ENCODE data around the gene DPP6. TPM values are rescaled to one million over a fixed set of nuclear protein-coding genes. Genes with fewer than 3 reads are reported as not detected.

Gene DPP6
- total RNA-seq, 1 donor from 2014 or later: not detected

DNA sequence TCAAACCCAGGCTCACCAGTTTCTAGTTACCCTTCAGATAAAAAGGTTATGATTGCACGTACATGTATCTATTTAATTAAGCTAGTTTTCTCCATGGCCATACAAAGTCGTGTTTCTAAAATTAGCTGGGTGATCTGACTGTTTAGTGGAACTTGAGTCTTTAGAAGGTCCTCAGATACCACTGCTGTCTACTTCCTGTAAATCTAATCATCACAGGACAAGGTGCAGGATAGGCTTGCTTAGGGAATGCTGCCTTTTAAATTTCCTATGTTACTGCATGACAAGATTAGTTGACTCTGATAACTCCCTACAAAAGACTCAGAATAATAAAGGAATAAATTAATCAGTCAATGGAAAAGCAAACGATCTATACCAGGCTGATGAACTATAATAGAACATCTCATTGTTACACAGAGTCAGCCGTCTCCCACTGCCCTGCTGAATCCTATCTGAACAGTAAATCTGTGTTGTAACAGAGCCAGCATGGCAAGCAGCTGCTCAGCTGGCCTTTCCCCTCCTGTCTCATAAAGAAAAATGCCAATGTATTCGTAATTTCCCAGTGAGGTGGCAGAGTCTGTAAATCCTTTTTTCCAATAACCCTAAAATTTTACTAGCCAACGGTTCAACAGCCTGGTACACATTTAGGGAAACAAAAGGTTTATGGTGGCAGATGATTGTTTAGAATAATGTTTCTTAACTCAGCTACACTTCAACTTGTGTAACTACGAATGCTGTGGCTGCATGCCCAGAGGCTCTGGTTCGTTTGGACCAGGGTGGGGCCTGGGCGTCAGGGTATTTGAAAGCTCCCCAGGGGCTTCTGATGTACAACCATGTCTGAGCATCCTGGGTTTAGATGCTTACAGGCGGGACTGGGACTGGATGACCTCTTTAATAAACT lies 632.7 kb downstream of the DPP6 start:
- Mint-ChIP-seq H3K9me3 (ENCODE audit: unreplicated experiment) (peaks cover 10% of the 10 kb centered on the region), H3K36me3 (ENCODE audit: unreplicated experiment) (peaks cover 7% of the 10 kb centered on the region), H3K4me3 (ENCODE audit: unreplicated experiment) (no peak overlapping the region), H3K27ac (ENCODE audit: unreplicated experiment) (no peak overlapping the region), H3K27me3 (ENCODE audit: unreplicated experiment) (peaks cover 5% of the 10 kb centered on the region), H3K4me1 (ENCODE audit: low read depth, unreplicated experiment) (no peaks in the 10 kb centered on the region)
- TF ChIP-seq, protein P1, sequence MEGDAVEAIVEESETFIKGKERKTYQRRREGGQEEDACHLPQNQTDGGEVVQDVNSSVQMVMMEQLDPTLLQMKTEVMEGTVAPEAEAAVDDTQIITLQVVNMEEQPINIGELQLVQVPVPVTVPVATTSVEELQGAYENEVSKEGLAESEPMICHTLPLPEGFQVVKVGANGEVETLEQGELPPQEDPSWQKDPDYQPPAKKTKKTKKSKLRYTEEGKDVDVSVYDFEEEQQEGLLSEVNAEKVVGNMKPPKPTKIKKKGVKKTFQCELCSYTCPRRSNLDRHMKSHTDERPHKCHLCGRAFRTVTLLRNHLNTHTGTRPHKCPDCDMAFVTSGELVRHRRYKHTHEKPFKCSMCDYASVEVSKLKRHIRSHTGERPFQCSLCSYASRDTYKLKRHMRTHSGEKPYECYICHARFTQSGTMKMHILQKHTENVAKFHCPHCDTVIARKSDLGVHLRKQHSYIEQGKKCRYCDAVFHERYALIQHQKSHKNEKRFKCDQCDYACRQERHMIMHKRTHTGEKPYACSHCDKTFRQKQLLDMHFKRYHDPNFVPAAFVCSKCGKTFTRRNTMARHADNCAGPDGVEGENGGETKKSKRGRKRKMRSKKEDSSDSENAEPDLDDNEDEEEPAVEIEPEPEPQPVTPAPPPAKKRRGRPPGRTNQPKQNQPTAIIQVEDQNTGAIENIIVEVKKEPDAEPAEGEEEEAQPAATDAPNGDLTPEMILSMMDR (IDR thresholded peaks at IDR 0.05; ENCODE audit: partially characterized antibody, unreplicated experiment): no peak
- no peak for DNase-seq

DNA sequence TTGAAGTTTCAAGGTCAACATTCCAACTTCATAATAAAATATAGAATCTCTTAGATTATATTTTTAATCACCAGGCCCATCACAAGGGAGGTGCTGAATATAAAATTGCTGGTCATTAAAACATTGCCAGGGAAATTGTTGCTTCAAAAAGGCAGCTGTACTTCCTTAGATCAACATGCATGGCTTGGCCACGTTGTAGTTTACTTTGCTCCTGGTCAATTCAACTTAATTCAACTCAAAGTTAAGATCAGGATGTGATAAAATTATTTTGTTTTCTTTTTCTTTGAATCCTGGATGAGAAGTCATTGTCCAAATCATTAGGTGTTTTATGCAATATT lies 633.3 kb downstream of the DPP6 start:
- peaks cover 10% of the 10 kb centered on the region for H3K9me3 Mint-ChIP-seq (ENCODE audit: unreplicated experiment)
- no peaks in the 10 kb centered on the region for H3K4me1 Mint-ChIP-seq (ENCODE audit: low read depth, unreplicated experiment)
- DNase-seq: no peak
- no peak overlapping the region for H3K27ac Mint-ChIP-seq (ENCODE audit: unreplicated experiment)
- no peak overlapping the region for H3K4me3 Mint-ChIP-seq (ENCODE audit: unreplicated experiment)
- peaks cover 7% of the 10 kb centered on the region for H3K36me3 Mint-ChIP-seq (ENCODE audit: unreplicated experiment)
- H3K27me3 Mint-ChIP-seq (ENCODE audit: unreplicated experiment): peaks cover 5% of the 10 kb centered on the region
- TF ChIP-seq, protein P1 (IDR thresholded peaks at IDR 0.05; ENCODE audit: partially characterized antibody, unreplicated experiment): no peak

DNA sequence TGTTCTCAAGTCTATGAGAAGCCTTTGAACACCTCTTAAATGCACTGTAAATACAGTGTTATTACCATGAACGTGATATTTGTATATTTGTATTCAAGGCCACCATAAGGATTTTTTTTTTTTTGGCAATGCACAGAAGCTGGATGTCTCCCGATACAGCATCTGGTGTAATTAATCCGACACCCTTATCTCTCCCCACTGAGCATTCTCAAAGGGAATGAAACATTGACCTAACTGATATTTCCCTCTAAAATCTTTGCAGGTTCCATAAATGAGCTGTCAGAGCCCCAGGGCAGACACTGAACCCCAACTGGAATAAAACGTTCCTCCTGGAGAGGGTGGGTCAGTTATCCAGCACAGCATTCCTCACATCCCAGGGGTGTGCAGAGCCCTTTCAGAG lies 634.1 kb downstream of the DPP6 start:
- DNase-seq: no peak
- H3K4me3 Mint-ChIP-seq (ENCODE audit: unreplicated experiment): no peak overlapping the region
- peaks cover 10% of the 10 kb centered on the region for H3K9me3 Mint-ChIP-seq (ENCODE audit: unreplicated experiment)
- H3K27ac Mint-ChIP-seq (ENCODE audit: unreplicated experiment): no peak overlapping the region
- H3K36me3 Mint-ChIP-seq (ENCODE audit: unreplicated experiment): peaks cover 7% of the 10 kb centered on the region
- H3K4me1 Mint-ChIP-seq (ENCODE audit: low read depth, unreplicated experiment): no peaks in the 10 kb centered on the region
- H3K27me3 Mint-ChIP-seq (ENCODE audit: unreplicated experiment): peaks cover 5% of the 10 kb centered on the region
- TF ChIP-seq, protein P1 (IDR thresholded peaks at IDR 0.05; ENCODE audit: partially characterized antibody, unreplicated experiment): no peak

DNA sequence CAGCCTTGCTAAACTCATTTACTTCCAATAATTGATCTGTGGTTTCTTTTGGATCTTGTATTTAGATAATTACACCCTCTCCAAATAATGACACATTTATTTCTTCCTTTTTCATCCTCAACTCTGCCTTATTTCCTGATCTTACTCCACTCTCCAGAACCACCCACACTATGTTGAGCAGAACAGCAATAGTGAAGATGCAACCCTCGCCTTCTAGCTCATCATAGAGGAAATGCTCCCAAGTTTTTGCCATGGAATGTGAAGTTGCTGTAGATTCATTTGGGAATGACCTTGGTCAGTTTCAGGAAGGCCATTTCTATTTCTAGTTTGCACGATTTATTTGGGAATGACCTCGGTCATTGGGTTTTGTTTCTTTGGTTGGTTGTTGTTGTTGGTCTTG lies 636.8 kb downstream of the DPP6 start:
- Mint-ChIP-seq H3K9me3 (ENCODE audit: unreplicated experiment) (peaks cover 6% of the 10 kb centered on the region), H3K36me3 (ENCODE audit: unreplicated experiment) (no peaks in the 10 kb centered on the region), H3K27me3 (ENCODE audit: unreplicated experiment) (peaks cover 2% of the 10 kb centered on the region), H3K27ac (ENCODE audit: unreplicated experiment) (no peak overlapping the region), H3K4me3 (ENCODE audit: unreplicated experiment) (no peak overlapping the region), H3K4me1 (ENCODE audit: low read depth, unreplicated experiment) (no peaks in the 10 kb centered on the region)
- no peak for DNase-seq
- TF ChIP-seq, protein P1 (IDR thresholded peaks at IDR 0.05; ENCODE audit: partially characterized antibody, unreplicated experiment): no peak

DNA sequence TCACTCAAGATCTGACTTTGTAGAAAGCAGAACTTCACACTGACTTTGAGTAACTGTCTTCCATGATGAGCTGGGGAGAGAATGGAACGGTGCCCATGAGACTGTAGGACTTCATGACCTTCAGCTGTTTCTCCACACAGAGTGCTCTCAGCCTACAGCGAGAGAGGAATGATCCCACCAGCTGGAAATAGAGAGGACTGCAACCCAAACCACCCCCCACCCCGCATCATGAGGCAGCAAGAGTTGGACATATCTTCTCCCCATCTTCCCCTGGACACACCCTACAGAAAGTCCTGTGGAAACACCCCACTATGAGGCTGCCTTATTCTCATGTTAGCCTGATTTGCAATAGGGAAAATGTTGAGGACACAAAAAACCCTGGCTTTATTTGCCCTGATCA lies 638.2 kb downstream of the DPP6 start:
- TF ChIP-seq, protein P1 (IDR thresholded peaks at IDR 0.05; ENCODE audit: partially characterized antibody, unreplicated experiment): no peak
- H3K27me3 Mint-ChIP-seq (ENCODE audit: unreplicated experiment): no peaks in the 10 kb centered on the region
- peaks cover 8% of the 10 kb centered on the region for H3K36me3 Mint-ChIP-seq (ENCODE audit: unreplicated experiment)
- H3K4me3 Mint-ChIP-seq (ENCODE audit: unreplicated experiment): no peak overlapping the region
- H3K4me1 Mint-ChIP-seq (ENCODE audit: low read depth, unreplicated experiment): no peaks in the 10 kb centered on the region
- H3K27ac Mint-ChIP-seq (ENCODE audit: unreplicated experiment): no peak overlapping the region
- H3K9me3 Mint-ChIP-seq (ENCODE audit: unreplicated experiment): peaks cover 12% of the 10 kb centered on the region
- DNase-seq: no peak

Measured in glutamatergic neuron (in vitro differentiated cells).